Activated naive CD8-positive, alpha-beta T cell (primary cell): ENCODE measurements around the gene CELF2.
A peak's percentile ranks its signal among the peaks of the same experiment; 100 is the strongest.

Experiments
- H3K27ac Mint-ChIP-seq: one replicate; pipeline ENCODE4 v1.8.0; 2021; ENCODE audit warnings: mixed read lengths
- H3K27me3 Mint-ChIP-seq: one replicate; pipeline ENCODE4 v1.8.0; 2021; ENCODE audit warnings: mixed read lengths
- H3K36me3 Mint-ChIP-seq: one replicate; pipeline ENCODE4 v1.8.0; 2021; ENCODE audit warnings: mixed read lengths
- H3K4me1 Mint-ChIP-seq: one replicate; pipeline ENCODE4 v1.8.0; 2021; ENCODE audit warnings: low read depth, mixed read lengths
- H3K4me3 Mint-ChIP-seq: one replicate; pipeline ENCODE4 v1.8.0; 2021; ENCODE audit warnings: mild to moderate bottlenecking, mixed read lengths
- H3K9me3 Mint-ChIP-seq: one replicate; pipeline ENCODE4 v1.8.0; 2021; ENCODE audit warnings: low read depth, mixed read lengths

The CELF2 gene

DNA sequence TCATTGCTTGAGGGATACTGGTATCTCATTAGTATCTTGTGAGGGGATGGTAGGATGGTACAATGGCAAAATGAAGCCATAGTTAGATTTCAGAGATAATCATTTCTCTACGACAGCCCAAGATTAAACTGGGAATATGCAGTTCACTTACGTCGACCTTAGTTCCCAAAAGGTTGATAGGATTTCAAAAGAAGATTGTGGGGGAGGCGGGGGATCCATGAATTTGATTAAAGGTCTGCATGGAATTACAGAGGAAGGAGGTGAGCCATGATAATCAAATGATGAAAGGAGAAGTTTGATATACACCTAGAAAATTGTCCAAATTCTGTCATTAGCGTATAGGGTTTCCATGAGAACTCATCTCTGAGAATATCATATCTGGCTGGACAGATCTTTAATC, 206.6 kb downstream of the CELF2 start:
- Mint-ChIP-seq H3K4me1 (peaks cover 91% of the 10 kb centered on the region), H3K36me3 (peaks cover 24% of the 10 kb centered on the region), H3K9me3 (no peaks in the 10 kb centered on the region), H3K27ac (peak overlapping the region; percentile 98), H3K27me3 (no peaks in the 10 kb centered on the region), H3K4me3 (no peak overlapping the region)

DNA sequence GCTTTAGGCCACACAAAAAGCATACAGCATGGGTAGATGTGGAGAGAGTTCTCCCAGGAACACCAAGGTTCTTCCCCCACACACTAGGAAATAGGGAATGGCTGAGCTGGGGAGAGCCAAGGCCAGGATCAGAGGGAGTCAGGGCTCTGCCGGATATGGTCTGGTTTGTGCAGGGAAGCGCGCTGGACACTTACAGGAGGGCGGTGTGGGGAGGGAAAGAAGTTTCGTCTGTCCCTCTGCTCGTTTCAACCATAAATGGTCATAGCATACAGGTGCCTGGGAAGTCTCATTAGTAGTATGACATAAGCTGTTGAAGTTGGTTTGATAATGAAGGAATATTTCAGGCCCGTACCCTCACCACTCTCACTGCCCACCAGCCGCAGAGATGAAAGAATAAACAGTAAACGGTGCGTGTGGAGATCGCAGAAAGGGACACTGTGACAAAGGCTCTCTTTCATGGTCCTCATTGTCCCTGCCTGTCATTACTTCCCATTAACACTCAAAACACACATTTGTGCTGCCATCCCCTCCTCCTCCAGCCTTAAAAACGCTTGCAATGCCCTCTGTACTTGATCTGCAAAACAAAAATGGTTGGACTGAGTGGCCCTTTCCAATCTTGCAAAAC, 207.2 kb downstream of the CELF2 start:
- Mint-ChIP-seq H3K4me1 (peaks cover 90% of the 10 kb centered on the region), H3K27me3 (no peaks in the 10 kb centered on the region), H3K9me3 (no peaks in the 10 kb centered on the region), H3K27ac (peak overlapping the region; percentile 98), H3K4me3 (no peak overlapping the region), H3K36me3 (peaks cover 20% of the 10 kb centered on the region)

DNA sequence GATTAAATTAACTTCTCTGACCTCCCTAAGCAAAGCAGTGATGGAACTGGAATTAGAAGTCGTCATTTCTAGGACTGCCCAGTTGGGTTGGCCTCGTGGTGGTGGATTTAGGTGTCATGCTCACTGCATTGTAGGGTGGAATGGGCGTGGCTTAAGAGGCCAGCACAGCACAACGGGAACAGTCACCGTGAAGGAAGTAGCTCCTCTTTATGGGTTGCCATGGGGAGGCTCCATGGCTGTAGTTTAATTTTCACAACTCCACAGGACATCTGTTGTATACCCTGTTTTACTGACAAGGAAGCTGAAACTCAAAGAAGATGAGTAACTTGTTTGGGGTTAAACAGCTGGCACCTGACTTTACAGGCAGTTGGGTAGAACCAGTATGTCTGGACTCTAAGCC, 208.3 kb downstream of the CELF2 start:
- Mint-ChIP-seq H3K9me3 (no peaks in the 10 kb centered on the region), H3K27me3 (no peaks in the 10 kb centered on the region), H3K4me1 (peaks cover 90% of the 10 kb centered on the region), H3K36me3 (peaks cover 15% of the 10 kb centered on the region), H3K27ac (peak overlapping the region; percentile 98), H3K4me3 (peak overlapping the region; percentile 65)

DNA sequence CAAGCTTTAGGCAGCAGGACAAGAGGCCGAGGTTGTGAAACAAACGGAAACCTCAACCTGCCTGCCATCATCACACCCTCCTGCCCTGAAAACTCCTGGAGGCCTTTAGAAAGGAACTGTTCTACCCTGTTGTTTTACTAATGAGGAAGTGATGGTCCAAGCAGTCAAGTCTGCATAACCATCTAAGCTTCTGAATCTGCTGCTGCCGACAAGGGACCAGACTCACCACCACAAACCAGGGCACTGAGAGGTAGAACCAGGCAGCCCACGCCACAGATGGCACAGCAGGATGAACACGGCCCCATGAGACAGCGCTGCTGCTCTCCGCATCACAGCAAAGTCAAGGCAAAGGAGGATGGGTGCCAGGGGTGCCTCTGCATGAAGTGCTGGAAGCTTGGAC, 209.4 kb downstream of the CELF2 start:
- H3K27ac Mint-ChIP-seq: peak overlapping the region; percentile 98
- no peaks in the 10 kb centered on the region for H3K9me3 Mint-ChIP-seq
- H3K4me3 Mint-ChIP-seq: peak overlapping the region; percentile 65
- H3K36me3 Mint-ChIP-seq: peaks cover 17% of the 10 kb centered on the region
- peaks cover 91% of the 10 kb centered on the region for H3K4me1 Mint-ChIP-seq
- no peaks in the 10 kb centered on the region for H3K27me3 Mint-ChIP-seq

DNA sequence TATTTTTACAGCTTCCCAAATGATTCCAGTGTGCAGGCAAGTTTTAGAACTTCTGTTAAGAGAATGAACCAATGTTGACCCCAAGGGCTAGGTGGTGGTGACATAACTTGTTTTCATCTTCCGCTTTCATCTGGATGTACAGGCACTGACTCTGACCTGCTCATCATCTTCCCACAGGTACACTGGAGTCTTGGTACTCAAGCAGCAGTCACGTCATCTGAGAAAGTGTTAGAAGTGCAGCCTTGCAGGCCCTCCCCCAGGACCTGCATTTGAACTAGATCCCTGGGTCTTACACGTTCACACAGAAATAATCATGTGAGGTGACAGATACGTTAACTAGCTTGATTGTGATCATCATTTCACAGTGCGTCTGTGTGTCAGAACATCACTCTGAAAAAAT, 212.2 kb downstream of the CELF2 start:
- no peaks in the 10 kb centered on the region for H3K9me3 Mint-ChIP-seq
- peak overlapping the region; percentile 11 for H3K4me3 Mint-ChIP-seq
- H3K27me3 Mint-ChIP-seq: no peaks in the 10 kb centered on the region
- peaks cover 94% of the 10 kb centered on the region for H3K4me1 Mint-ChIP-seq
- peaks cover 14% of the 10 kb centered on the region for H3K36me3 Mint-ChIP-seq
- peak overlapping the region; percentile 98 for H3K27ac Mint-ChIP-seq

DNA sequence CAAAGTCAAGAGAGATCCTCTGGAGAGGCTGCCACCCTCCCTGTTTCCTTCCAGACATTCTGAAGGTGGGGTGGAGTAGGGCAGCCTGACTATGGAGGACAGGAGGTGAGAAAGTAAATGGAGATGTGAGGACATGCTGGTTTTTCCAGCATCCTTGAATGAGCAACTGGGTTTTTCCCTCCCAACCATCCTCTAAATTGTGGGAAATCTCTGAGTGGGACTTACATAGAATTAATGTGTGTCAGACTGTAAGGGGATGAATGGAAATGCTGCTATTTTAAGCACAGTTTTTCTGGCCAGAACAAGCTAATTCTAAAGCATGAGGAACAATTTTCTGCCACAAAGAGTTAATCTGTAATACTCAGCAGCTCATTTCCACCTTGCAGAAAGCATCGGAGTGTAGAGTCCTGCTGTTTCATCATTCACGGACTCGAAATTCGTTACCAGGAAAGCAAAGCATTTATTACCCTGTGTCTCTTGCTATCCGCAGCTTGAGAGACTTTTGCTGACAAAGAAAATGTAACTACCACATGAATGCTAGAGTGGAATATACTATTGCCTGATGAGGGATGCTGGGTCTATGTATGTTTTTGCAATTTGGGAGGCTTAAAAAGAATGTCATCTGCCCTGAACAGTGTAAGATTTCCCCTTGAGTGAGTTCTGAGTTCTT, 213.0 kb downstream of the CELF2 start:
- peak overlapping the region; percentile 98 for H3K27ac Mint-ChIP-seq
- peaks cover 14% of the 10 kb centered on the region for H3K36me3 Mint-ChIP-seq
- H3K27me3 Mint-ChIP-seq: no peaks in the 10 kb centered on the region
- peaks cover 94% of the 10 kb centered on the region for H3K4me1 Mint-ChIP-seq
- no peak overlapping the region for H3K4me3 Mint-ChIP-seq
- H3K9me3 Mint-ChIP-seq: no peaks in the 10 kb centered on the region

DNA sequence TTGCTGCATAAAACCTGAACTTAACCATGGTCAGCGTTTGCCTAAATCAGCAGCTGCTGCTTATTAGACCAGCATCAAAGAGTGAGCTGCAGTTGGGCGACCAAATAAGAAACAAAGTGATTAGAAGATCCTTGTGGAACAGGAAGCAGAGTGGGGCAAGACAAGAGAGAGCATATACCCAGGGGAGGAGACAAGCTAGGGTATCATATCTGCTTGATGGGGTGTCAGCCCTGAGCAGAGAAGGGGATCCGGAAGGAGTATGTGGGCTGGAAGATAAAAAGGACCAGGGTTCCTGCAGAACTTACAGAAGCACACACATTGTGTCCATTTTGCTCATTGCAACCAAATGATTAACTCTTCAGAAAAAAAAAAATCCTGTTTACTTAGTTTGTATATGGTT, 213.6 kb downstream of the CELF2 start:
- Mint-ChIP-seq H3K36me3 (peaks cover 14% of the 10 kb centered on the region), H3K27me3 (no peaks in the 10 kb centered on the region), H3K27ac (peak overlapping the region; percentile 98), H3K4me1 (peaks cover 94% of the 10 kb centered on the region), H3K4me3 (no peak overlapping the region), H3K9me3 (no peaks in the 10 kb centered on the region)

DNA sequence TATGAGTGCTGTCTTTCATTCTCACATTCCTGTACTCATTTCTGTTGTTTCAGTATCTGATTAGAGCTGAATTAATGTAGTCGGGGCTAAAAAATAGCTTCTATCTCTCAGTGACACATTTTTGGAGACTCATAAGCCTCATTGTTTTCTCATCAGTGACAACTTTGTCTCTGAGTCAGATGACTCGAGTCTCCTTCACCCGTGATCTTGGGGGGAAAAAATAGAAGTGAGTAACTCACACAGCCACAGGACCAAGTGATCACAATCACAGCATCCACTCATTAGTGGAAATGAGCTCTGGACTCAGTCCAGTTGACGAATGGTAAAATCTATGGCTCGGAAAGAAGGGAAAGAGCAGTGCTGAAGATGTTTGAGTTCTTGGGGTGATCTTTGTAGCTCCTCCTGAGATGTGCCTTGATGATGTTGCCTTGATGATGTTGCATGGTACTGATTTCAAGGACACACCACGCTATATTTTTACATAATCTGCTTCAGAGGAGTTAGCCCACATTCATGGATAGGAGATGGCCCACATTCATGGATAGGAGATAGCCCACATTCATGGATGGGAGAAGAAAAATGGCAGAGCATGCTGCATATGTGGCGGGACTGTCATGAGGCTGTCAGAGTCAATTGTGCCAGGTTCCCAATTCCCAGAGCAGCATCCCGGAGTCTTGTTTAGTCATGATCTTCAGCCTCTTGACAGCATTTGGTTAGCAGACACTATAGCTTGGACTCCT, 214.7 kb downstream of the CELF2 start:
- no peaks in the 10 kb centered on the region for H3K27me3 Mint-ChIP-seq

DNA sequence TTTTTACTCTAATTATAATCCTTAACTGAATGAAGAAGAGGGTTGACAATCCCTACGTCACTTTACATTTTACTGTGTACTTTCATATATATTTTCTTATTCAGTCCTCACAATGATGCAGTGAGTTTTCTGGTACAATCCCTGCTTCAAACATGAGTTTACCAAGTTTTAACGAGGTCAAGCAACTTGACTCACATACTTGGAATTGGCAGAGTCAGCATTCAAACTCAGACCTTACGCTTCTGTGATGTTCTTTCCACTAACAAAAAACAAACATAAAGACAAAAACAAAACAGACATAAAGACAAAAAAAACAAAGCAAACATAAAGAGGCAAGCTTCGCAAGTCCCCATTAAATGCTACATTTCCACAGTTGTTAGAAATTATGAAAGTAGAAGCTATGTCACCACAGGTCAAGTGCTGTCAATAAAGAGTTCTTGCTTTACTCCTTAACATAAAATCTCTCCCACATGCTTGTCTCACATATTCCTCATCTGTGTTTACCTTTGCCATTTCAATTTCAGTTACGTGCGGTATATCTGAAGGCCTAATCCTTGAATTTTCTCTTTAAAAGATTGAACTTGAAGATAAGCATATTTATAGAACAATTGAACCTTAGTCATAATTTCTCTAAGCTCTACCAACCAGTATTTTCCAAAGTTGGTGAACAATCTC, 217.3 kb downstream of the CELF2 start:
- peak overlapping the region; percentile 98 for H3K27ac Mint-ChIP-seq
- H3K27me3 Mint-ChIP-seq: no peaks in the 10 kb centered on the region
- H3K9me3 Mint-ChIP-seq: no peaks in the 10 kb centered on the region
- peak overlapping the region; percentile 72 for H3K4me3 Mint-ChIP-seq
- peaks cover 14% of the 10 kb centered on the region for H3K36me3 Mint-ChIP-seq
- peaks cover 90% of the 10 kb centered on the region for H3K4me1 Mint-ChIP-seq

More for the DNA sequence above, 214.7 kb downstream of the CELF2 start:
- H3K4me3 Mint-ChIP-seq: peak overlapping the region; percentile 73
- H3K4me1 Mint-ChIP-seq: peaks cover 94% of the 10 kb centered on the region
- H3K27ac Mint-ChIP-seq: peak overlapping the region; percentile 98
- no peaks in the 10 kb centered on the region for H3K9me3 Mint-ChIP-seq
- H3K36me3 Mint-ChIP-seq: peaks cover 14% of the 10 kb centered on the region

DNA sequence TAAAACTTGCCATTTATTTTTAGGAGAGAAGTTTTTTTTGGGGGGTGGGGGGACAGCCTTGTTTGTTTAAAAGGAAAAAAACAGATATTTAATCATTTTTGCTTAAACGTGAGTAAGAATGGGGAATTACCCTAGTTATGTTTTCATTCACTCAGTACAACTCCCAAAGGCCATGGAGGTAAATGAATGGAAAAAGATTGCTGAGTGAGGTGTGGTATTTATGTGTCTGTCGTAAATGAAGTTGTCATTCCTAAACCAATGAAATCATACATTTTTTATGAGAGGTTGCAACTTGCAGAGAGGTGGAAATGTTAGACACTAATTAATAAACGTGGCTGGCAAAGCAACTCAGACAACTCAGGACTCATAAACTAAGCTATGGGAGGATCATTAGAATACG, 218.1 kb downstream of the CELF2 start:
- no peaks in the 10 kb centered on the region for H3K9me3 Mint-ChIP-seq
- peak overlapping the region; percentile 72 for H3K4me3 Mint-ChIP-seq
- H3K36me3 Mint-ChIP-seq: peaks cover 17% of the 10 kb centered on the region
- peak overlapping the region; percentile 98 for H3K27ac Mint-ChIP-seq
- H3K4me1 Mint-ChIP-seq: peaks cover 90% of the 10 kb centered on the region
- no peaks in the 10 kb centered on the region for H3K27me3 Mint-ChIP-seq

DNA sequence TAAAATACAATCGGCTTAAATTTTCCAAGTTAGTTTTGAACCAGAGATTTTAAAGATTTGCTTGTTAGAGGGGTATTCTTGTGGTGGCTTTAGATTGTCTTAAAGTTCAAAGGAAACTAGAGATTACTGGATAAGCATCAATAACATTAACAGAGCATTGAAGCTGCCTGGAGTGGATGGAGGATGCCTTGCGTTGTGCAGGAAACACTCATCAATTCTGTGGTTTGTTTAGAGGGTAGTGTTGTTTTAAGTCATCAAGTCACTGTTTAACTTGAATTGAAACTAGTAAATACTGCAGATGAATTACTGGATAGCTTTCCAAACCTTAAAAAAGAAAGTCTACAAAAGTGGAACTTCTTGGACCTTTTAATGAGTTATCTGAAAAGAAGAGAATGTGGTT, 218.6 kb downstream of the CELF2 start:
- Mint-ChIP-seq H3K27me3 (no peaks in the 10 kb centered on the region), H3K27ac (peak overlapping the region; percentile 98), H3K4me3 (peak overlapping the region; percentile 72), H3K36me3 (peaks cover 14% of the 10 kb centered on the region), H3K9me3 (no peaks in the 10 kb centered on the region), H3K4me1 (peaks cover 87% of the 10 kb centered on the region)

DNA sequence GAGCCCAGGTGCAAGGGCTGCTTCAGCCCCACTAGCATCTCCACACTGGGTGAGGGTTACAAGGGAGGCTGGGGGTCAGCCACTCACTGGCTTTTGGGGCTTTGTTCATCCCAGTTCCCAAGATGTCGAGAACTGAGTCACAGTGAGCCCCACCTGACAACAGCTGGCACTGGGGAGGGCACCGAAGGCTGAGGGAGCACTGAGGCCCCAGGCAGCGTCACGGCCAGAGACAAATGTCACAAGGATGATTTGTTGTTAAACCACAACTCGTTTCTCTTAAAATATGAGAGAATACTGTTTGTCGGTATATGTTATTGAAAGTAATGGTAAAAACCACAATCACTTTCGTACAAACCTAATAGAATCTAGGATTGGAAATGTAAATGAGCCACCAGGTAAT, 219.9 kb downstream of the CELF2 start:
- no peaks in the 10 kb centered on the region for H3K9me3 Mint-ChIP-seq
- peaks cover 8% of the 10 kb centered on the region for H3K36me3 Mint-ChIP-seq
- H3K27ac Mint-ChIP-seq: peak overlapping the region; percentile 98
- peak overlapping the region; percentile 72 for H3K4me3 Mint-ChIP-seq
- no peaks in the 10 kb centered on the region for H3K27me3 Mint-ChIP-seq
- H3K4me1 Mint-ChIP-seq: peaks cover 89% of the 10 kb centered on the region

DNA sequence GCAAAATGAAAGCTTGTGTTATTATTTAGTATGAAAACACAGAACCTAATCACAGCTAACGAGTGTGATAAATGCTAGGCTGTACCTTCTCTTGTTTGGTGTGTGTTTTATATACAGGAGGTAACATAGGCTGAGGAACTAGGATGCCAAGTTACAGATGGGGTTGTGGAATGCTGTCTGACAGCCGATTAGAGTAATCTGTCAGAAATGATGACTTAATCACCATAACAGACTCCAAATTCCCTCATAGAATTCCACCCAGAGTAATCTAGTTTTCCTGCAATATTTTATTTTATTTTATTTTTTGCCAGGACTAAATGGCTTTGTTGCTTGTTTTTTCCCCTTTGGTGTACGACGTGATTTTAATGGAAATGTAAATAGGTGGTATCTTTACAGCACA, 221.2 kb downstream of the CELF2 start:
- Mint-ChIP-seq H3K27ac (no peak overlapping the region), H3K4me3 (no peak overlapping the region)

DNA sequence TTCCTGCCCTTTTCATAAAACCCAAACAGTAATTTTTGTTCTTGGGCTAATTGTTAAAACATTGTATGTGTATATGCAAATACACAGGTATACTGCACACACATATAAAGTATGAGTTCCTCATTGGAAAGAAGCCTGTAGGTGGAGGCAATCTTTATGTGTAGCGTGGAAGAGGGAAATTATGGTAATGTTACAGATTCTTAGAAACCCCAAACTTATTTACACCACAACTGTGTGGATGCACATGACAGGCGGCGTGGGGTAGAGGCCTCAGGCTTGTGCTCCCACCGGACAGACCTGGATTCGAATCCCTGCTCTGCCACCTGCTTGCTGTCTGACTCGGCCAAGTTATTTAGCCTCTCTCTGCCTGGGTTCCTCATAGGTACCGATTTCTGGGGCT, 223.0 kb downstream of the CELF2 start:
- peaks cover 13% of the 10 kb centered on the region for H3K36me3 Mint-ChIP-seq
- no peaks in the 10 kb centered on the region for H3K9me3 Mint-ChIP-seq
- H3K4me3 Mint-ChIP-seq: peak overlapping the region; percentile 30
- H3K4me1 Mint-ChIP-seq: peaks cover 76% of the 10 kb centered on the region
- H3K27me3 Mint-ChIP-seq: no peaks in the 10 kb centered on the region
- H3K27ac Mint-ChIP-seq: no peak overlapping the region

More for the DNA sequence above, 221.2 kb downstream of the CELF2 start:
- H3K36me3 Mint-ChIP-seq: peaks cover 13% of the 10 kb centered on the region
- H3K27me3 Mint-ChIP-seq: no peaks in the 10 kb centered on the region
- H3K9me3 Mint-ChIP-seq: no peaks in the 10 kb centered on the region
- H3K4me1 Mint-ChIP-seq: peaks cover 89% of the 10 kb centered on the region
